HG03457 (cell line): ENCODE results near the gene CYTIP.

Experiments used
- ATAC-seq: cut with Tn5 transposase; IDR thresholded peaks from one replicate; pipeline ENCODE4 v1.9.1; 2021; ENCODE audit warnings: moderate number of reproducible peaks; ENCODE audit not compliant: unreplicated experiment

The CYTIP gene

GRCh38 chr2:157465554-157465953 is 21.7 kb upstream of the CYTIP start:
- ATAC-seq, result no peak

- no peak for ATAC-seq
Observed at GRCh38 chr2:157463002-157463401, 19.1 kb upstream of the CYTIP start.

GRCh38 chr2:157460897-157461296 is 17.0 kb upstream of the CYTIP start:
- ATAC-seq, result no peak

GRCh38 chr2:157460384-157460837 is 16.5 kb upstream of the CYTIP start:
- no peak for ATAC-seq

- ATAC-seq, result no peak
Observed at GRCh38 chr2:157459486-157459885, 15.6 kb upstream of the CYTIP start.

GRCh38 chr2:157447741-157448140 is 3.9 kb upstream of the CYTIP start:
- no peak for ATAC-seq

- no peak for ATAC-seq
Observed at GRCh38 chr2:157447031-157447430, 3.1 kb upstream of the CYTIP start.

GRCh38 chr2:157444641-157445040 is 752 bp upstream of the CYTIP start:
- ATAC-seq, result no peak

GRCh38 chr2:157443090-157443489 is 799 bp downstream of the CYTIP start:
- no peak for ATAC-seq

- no peak for ATAC-seq
Observed at GRCh38 chr2:157442636-157443035, 1.3 kb downstream of the CYTIP start.

GRCh38 chr2:157442191-157442590 is 1.7 kb downstream of the CYTIP start:
- no peak for ATAC-seq

GRCh38 chr2:157441072-157441454 is 2.8 kb downstream of the CYTIP start:
- peak; percentile 30 for ATAC-seq

- ATAC-seq, result no peak
Observed at GRCh38 chr2:157440404-157441071, 3.4 kb downstream of the CYTIP start.

- peak; percentile 40 for ATAC-seq
Observed at GRCh38 chr2:157439824-157440186, 4.1 kb downstream of the CYTIP start.

GRCh38 chr2:157438863-157439823 is 4.7 kb downstream of the CYTIP start:
- ATAC-seq, result peak; percentile 12

- no peak for ATAC-seq
Observed at GRCh38 chr2:157433394-157433793, 10.5 kb downstream of the CYTIP start.

- no peak for ATAC-seq
Observed at GRCh38 chr2:157432475-157433106, 11.3 kb downstream of the CYTIP start.

GRCh38 chr2:157431176-157431575 is 12.7 kb downstream of the CYTIP start:
- ATAC-seq, result no peak

- ATAC-seq, result no peak
Observed at GRCh38 chr2:157428500-157429175, 15.3 kb downstream of the CYTIP start.

- no peak for ATAC-seq
Observed at GRCh38 chr2:157427922-157428303, 16.0 kb downstream of the CYTIP start.
